Suppressor macrophage (primary cell): Measurements from ENCODE around the gene TMCC3.
A peak's percentile ranks its signal among the peaks of the same experiment; 100 is the strongest.
"Not testable (repeated sequence)": the region's sequence is repeated elsewhere in the genome, so short reads cannot be mapped to it uniquely, and the experiment has no call there.

Experiments
- DNase-seq, 4 experiments: peaks; one replicate each; pipeline ENCODE4 v3.0.0-alpha.2; 2020 to 2022

The TMCC3 gene

DNA sequence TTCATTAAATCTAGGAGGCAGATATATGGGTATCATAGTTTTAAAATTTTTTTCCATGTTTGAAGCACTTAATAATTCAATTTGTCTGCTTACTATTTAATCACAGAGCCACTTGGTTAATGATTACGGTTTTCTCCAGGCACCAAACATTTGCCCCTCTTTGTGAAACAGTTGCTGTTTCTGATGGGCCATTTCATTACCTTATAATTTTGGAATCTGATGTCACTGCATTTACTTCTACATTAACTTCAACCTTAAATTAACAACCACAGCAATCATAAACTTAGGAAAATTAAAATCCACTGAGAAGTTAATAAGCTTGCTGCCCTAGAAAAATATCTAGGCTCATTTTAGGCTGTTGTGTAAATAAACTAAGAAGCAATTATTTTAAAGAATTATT lies 17.0 kb downstream of the TMCC3 start:
- no peak for DNase-seq

GRCh38 chr12:94631058-94631457 lies 19.3 kb downstream of the TMCC3 start:
- no peak for DNase-seq

DNA sequence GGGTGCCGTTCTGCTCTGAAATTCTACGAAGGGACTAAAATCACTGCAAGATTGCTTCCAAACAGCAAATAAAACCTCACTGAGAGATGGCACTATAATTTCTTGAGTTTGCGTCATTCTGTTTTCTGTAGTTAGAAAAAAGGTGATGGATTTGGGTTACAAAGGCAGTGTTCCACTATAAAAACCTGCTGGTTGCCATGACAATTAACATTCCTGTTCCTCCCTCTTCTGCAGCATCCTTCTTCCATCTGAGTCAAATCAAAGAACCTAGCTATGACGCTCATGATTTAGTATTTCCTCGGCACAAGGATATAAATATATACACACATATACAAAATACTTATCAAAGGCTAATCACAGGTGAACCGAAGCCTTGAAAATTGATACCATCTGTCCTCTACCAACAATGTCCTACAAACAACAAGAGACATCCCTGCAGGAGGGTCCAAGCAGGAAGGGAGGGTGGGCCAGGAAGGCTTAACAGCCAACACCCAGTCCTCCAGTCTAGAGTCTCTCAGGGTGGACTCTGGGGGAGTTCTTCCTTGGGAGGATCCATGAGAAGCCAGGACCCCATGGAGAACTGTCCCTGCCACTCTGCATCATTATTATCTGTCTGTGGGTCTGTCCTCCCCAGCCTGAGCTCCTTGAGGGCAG lies 21.4 kb downstream of the TMCC3 start:
- no peak for DNase-seq

DNA sequence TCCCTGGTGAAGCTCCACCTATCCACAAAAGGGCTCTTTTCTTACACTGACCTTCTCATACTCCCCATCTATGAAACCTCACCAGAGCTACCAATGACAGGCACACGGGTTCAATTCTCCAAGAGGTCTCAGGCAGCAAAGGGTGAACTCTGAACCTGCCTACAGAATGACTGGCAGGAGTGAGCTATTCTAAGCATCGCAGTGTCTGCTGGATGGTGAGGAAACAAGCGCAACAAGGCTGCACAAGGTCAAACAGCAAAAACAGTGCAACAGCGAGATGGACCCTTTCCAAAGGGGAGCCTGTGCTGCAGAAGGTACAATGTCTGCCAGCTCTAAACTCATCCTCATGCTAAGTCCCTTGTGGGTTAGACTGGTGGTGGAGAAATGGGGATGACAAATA lies 22.0 kb downstream of the TMCC3 start:
- no peak for DNase-seq

GRCh38 chr12:94625531-94625930 lies 24.8 kb downstream of the TMCC3 start:
- no peak for DNase-seq

DNA sequence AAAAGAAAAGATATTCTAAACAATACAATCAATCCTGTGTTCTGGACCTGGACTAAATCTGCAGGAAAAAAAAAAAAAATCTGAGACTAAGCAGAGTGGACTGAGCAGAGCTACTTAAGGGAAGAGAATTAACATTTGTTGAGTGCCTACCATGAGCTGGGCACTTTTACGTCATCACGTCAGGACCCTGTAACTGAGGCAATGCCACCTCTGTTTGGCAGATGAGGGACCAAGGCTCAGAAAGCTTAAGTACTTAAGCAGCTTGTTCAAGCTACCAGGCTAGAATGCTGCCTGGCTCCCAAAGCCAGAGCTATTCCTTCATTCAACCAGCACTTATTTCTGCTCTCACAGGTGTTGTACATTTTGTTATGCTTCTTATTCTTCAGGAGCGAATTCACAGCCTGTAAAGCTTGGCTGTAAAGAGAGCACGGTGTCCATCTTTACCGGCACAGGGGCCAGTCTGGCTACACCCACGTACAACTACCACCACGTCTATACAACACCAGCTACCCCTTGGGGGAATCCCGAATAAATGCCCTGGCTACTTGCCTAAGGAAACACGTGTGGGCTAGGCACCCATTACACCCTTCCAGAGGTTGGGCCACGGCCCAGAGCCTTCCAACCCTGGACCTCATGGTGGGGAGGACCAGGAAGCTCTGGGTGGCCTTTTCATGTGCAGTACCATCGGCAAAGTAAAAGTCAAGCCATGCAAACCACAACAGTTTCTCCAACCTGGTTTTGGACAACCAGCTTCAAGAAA lies 27.0 kb downstream of the TMCC3 start:
- DNase-seq = no peak

GRCh38 chr12:94622475-94622874 lies 27.9 kb downstream of the TMCC3 start:
- no peak for DNase-seq

DNA sequence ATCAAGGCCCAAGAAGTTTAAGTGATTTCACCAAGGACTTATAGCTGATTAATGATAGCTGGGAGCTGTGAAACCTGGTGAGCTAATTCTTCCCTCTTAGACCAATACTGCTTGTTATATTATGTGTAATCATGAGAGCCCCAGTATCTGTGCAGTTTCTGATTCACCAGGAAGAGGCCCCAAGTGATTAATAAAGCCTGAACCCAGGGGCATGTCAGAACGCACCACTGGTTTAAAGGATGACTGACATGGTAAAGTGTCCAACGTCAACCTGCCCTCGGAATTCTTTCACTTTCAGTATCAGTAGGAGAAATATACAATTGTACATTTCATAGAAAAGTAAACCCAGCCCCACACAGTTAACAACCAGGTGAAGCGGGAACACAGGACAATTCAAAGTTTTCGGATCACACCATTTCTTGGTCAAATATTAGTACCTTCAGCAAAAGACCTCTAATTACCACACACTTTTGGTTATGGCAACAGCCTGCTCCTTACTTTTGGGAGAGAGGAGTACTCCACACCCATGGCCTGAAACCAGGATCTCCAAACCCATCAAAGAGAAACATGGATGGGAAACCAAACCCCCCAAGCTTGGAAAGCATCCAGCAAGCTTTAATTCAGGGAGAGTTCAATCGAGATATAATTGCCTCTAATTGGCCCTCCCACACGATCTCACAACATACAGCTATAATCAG lies 28.5 kb downstream of the TMCC3 start:
- DNase-seq = peak in 3 of 4 experiments; percentile 12 to 47 (median 19)

- no peak for DNase-seq
Observed at GRCh38 chr12:94620621-94621020, 29.7 kb downstream of the TMCC3 start.

DNA sequence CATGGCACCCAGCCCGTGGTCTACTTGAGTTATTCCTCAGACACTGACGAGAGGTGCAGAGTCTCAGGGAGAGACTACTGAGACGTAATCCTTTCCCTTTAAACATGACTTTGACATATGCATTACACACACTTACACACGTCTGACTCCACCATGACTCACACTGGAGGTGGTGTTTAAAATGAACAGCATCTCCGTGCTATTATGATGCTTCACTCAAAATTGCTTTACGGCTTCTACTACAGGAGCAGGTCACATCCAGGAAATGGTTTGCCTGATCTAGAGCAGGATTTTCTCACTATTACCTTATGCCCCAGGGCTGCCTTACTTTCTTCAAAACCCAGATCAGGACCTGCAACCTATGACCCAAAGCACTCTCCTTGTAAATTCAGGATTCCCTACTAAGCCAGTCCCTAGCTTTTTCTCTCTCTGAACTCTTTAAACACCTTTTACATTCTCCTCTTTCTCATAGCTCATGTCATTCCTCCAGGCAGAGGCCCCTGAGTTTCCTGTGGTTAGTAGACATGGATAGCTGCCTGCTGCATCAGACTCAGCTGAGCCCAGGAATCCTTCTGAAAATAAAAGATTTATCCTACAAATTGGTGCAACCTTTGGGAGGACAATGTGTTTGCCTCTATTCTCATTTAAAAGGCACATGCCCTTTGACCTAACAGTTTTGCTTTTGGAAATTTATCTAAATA lies 31.2 kb downstream of the TMCC3 start:
- DNase-seq = peak in 1 of 4 experiments; percentile 50

DNA sequence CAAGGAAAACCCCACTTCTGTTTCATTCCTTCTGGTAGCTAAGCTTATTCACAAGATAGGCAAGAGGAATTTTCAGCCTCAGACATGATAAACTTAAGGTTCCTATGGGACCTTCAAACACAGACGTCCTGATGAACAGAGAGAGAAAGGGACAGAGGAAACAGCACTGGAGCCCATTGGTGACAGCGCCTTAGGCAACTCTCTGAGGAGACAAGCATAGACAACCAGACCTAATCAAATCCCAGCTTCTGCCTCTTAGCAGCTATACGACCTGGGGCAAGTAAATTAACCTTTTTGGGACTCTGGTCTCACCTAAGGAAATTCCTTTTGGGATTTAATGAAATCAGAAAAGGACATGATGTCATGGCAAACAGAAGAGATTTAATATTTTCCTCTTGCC lies 33.3 kb downstream of the TMCC3 start:
- DNase-seq = no peak

- DNase-seq = peak in 3 of 4 experiments; percentile 6 to 29 (median 21)
Observed at GRCh38 chr12:94616203-94616729, 34.1 kb downstream of the TMCC3 start.

GRCh38 chr12:94615260-94616181 lies 34.8 kb downstream of the TMCC3 start:
- DNase-seq = peak; percentile 41 to 76 (median 54)

DNA sequence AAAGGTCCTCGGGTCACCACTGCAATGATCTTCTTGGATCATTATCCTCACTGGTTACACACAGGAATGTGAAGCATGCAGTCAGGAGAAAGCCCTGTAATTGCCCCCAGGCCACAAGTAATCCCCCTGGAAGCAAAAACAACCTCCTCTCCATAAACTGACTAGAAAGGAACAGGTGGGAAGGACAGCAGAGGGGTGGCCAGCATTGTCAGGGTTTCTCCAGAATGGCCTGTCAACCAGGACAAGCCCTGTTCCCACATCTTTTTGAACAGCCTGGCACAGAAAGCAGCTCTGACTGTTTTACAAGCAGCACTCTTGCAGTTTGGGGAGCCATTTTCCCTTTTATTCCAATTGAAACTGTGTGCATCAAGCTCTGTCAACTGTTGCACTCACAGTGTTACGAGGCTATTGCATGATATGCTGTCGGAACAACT lies 36.1 kb downstream of the TMCC3 start:
- DNase-seq = no peak

GRCh38 chr12:94609917-94610443 lies 40.4 kb downstream of the TMCC3 start:
- no peak for DNase-seq

GRCh38 chr12:94606810-94607209 lies 43.5 kb downstream of the TMCC3 start:
- not testable (repeated sequence) for DNase-seq

- no peak for DNase-seq
Observed at GRCh38 chr12:94604366-94604698, 46.0 kb downstream of the TMCC3 start.

GRCh38 chr12:94603434-94604365 lies 46.7 kb downstream of the TMCC3 start:
- peak; percentile 40 to 76 (median 60) for DNase-seq

GRCh38 chr12:94602024-94602423 lies 48.3 kb downstream of the TMCC3 start:
- no peak for DNase-seq

GRCh38 chr12:94601307-94601706 lies 49.0 kb downstream of the TMCC3 start:
- DNase-seq = not testable (repeated sequence)
